ENCODE measurements around the gene SLC12A2. TPM values are rescaled to one million over a fixed set of nuclear protein-coding genes. Genes with fewer than 3 reads are reported as not detected.
A peak's percentile ranks its signal among the peaks of the same experiment; 100 is the strongest.

SLC12A2 gene
- total and polyA plus RNA-seq, 2 experiments from 2014 or later, result 21.5 to 67.1 TPM

- H3K4me1 ChIP-seq (ENCODE audit: insufficient read depth), result no peaks in the 10 kb centered on the region
- H3K9me3 ChIP-seq (ENCODE audit: low read depth), result no peaks in the 10 kb centered on the region
- H2AFZ ChIP-seq, result no peak overlapping the region
- DNase-seq (ENCODE audit: low spot score), result no peak
- H3K36me3 ChIP-seq (replicated peaks; ENCODE audit: insufficient read depth, low read depth), result no peaks in the 10 kb centered on the region
- no peak overlapping the region for H3K4me2 ChIP-seq
- no peaks in the 10 kb centered on the region for H3K27me3 ChIP-seq
- no peak overlapping the region for H3K27ac ChIP-seq
- H4K20me1 ChIP-seq (ENCODE audit: insufficient read depth, poor library complexity, severe bottlenecking), result no peaks in the 10 kb centered on the region
- no peak overlapping the region for H3K4me3 ChIP-seq
- TF ChIP-seq CTCF (IDR thresholded peaks at IDR 0.05; ENCODE audit: poor library complexity) (no peak), EZH2 (IDR thresholded peaks at IDR 0.05; ENCODE audit: borderline replicate concordance) (no peak), EZH2phosphoT487 (IDR thresholded peaks at IDR 0.05; ENCODE audit: low read depth, severe bottlenecking, unreplicated experiment) (no peak)
- 83% methylated on average over 7 of the region's 7 CpGs for WGBS (ENCODE audit: low lambda C conversion rate, missing lambda C conversion rate)
- H3K9me2 ChIP-seq (replicated peaks; ENCODE audit: insufficient read depth), result no peaks in the 10 kb centered on the region
- no peaks in the 10 kb centered on the region for H3K79me2 ChIP-seq
These were observed 151.5 kb downstream of the SLC12A2 start for GRCh38 chr5:128234928-128235641.

GRCh38 chr5:128236334-128236733, 152.8 kb downstream of the SLC12A2 start:
- Histone ChIP-seq H3K9me3 (ENCODE audit: low read depth) (no peaks in the 10 kb centered on the region), H3K9me2 (replicated peaks; ENCODE audit: insufficient read depth) (no peaks in the 10 kb centered on the region), H3K4me1 (ENCODE audit: insufficient read depth) (no peaks in the 10 kb centered on the region), H3K79me2 (no peaks in the 10 kb centered on the region), H3K36me3 (replicated peaks; ENCODE audit: insufficient read depth, low read depth) (no peaks in the 10 kb centered on the region), H3K27ac (no peak overlapping the region), H2AFZ (no peak overlapping the region), H3K4me3 (no peak overlapping the region), H4K20me1 (ENCODE audit: insufficient read depth, poor library complexity, severe bottlenecking) (no peaks in the 10 kb centered on the region), H3K27me3 (no peaks in the 10 kb centered on the region), H3K4me2 (no peak overlapping the region)
- TF ChIP-seq EZH2phosphoT487 (IDR thresholded peaks at IDR 0.05; ENCODE audit: low read depth, severe bottlenecking, unreplicated experiment) (no peak), CTCF (IDR thresholded peaks at IDR 0.05; ENCODE audit: poor library complexity) (no peak)
- 92% methylated on average over 7 of the region's 7 CpGs for WGBS (ENCODE audit: low lambda C conversion rate, missing lambda C conversion rate)
- DNase-seq (ENCODE audit: low spot score), result no peak

- Histone ChIP-seq H2AFZ (no peak overlapping the region), H3K9me3 (ENCODE audit: low read depth) (no peaks in the 10 kb centered on the region), H3K9me2 (replicated peaks; ENCODE audit: insufficient read depth) (no peaks in the 10 kb centered on the region), H3K4me1 (ENCODE audit: insufficient read depth) (no peaks in the 10 kb centered on the region), H3K27ac (no peak overlapping the region), H3K4me3 (no peak overlapping the region), H3K4me2 (peak overlapping the region; percentile 38), H3K79me2 (no peaks in the 10 kb centered on the region), H3K36me3 (replicated peaks; ENCODE audit: insufficient read depth, low read depth) (no peaks in the 10 kb centered on the region), H3K27me3 (no peaks in the 10 kb centered on the region), H4K20me1 (ENCODE audit: insufficient read depth, poor library complexity, severe bottlenecking) (no peaks in the 10 kb centered on the region)
- TF ChIP-seq EZH2 (IDR thresholded peaks at IDR 0.05; ENCODE audit: borderline replicate concordance) (no peak), CTCF (IDR thresholded peaks at IDR 0.05; ENCODE audit: poor library complexity) (no peak), EZH2phosphoT487 (IDR thresholded peaks at IDR 0.05; ENCODE audit: low read depth, severe bottlenecking, unreplicated experiment) (no peak)
- WGBS (ENCODE audit: low lambda C conversion rate, missing lambda C conversion rate), result 70% methylated on average over 2 of the region's 2 CpGs
- no peak for DNase-seq (ENCODE audit: low spot score)
These were observed 153.4 kb downstream of the SLC12A2 start for GRCh38 chr5:128237000-128237399.

Data from hepatocyte (in vitro differentiated cells).